HG03103 (cell line): ENCODE measurements around the gene GSE1.

Experiments
- ATAC-seq: cut with Tn5 transposase; IDR thresholded peaks from one replicate; pipeline ENCODE4 v1.9.1; 2021; ENCODE audit warnings: low read depth; ENCODE audit not compliant: unreplicated experiment

The GSE1 gene

GRCh38 chr16:85690469-85691064 is 77.4 kb downstream of the GSE1 start:
- no peak for ATAC-seq

GRCh38 chr16:85695196-85696128 is 82.3 kb downstream of the GSE1 start:
- no peak for ATAC-seq

GRCh38 chr16:85696781-85697180 is 83.7 kb downstream of the GSE1 start:
- no peak for ATAC-seq

- ATAC-seq, result no peak
Measured at GRCh38 chr16:85697431-85697830, 84.3 kb downstream of the GSE1 start.

GRCh38 chr16:85698459-85698891 is 85.4 kb downstream of the GSE1 start:
- ATAC-seq, result no peak

GRCh38 chr16:85698935-85699558 is 85.9 kb downstream of the GSE1 start:
- ATAC-seq, result no peak

- no peak for ATAC-seq
Measured at GRCh38 chr16:85699628-85700027, 86.5 kb downstream of the GSE1 start.

- no peak for ATAC-seq
Measured at GRCh38 chr16:85704011-85704410, 90.9 kb downstream of the GSE1 start.

- ATAC-seq, result no peak
Measured at GRCh38 chr16:85704900-85705846, 92.1 kb downstream of the GSE1 start.

GRCh38 chr16:85706449-85707034 is 93.4 kb downstream of the GSE1 start:
- ATAC-seq, result no peak

- no peak for ATAC-seq
Measured at GRCh38 chr16:85707528-85708095, 94.5 kb downstream of the GSE1 start.

GRCh38 chr16:85708338-85708737 is 95.2 kb downstream of the GSE1 start:
- ATAC-seq, result no peak

GRCh38 chr16:85709766-85710585 is 96.9 kb downstream of the GSE1 start:
- ATAC-seq, result no peak

- no peak for ATAC-seq
Measured at GRCh38 chr16:85710732-85711131, 97.6 kb downstream of the GSE1 start.

- no peak for ATAC-seq
Measured at GRCh38 chr16:85711982-85712587, 99.0 kb downstream of the GSE1 start.

GRCh38 chr16:85712801-85713200 is 99.7 kb downstream of the GSE1 start:
- no peak for ATAC-seq

GRCh38 chr16:85715169-85716021 is 102.3 kb downstream of the GSE1 start:
- ATAC-seq, result no peak
